H9 (cell line): ENCODE measurements around the gene FAM76B. TPM values are rescaled to one million over a fixed set of nuclear protein-coding genes. Genes with fewer than 3 reads are reported as not detected.

Source experiments
- DNase-seq: peaks from one replicate; pipeline ENCODE4 v3.0.0-alpha.2; 2017
- H2AFZ ChIP-seq: one replicate; pipeline ENCODE4 v1.6.1; 2013; ENCODE audit warnings: mild to moderate bottlenecking, low read length, control low read depth, moderate library complexity
- H2AK5ac ChIP-seq: 2 replicates; pipeline ENCODE4 v1.6.1; 2013; ENCODE audit warnings: low read length, control low read depth, mixed read lengths; ENCODE audit not compliant: insufficient read length
- H2BK120ac ChIP-seq: one replicate; pipeline ENCODE4 v1.6.1; 2013; ENCODE audit warnings: low read depth, mild to moderate bottlenecking, low read length, control low read depth, inconsistent platforms; ENCODE audit not compliant: poor library complexity, severe bottlenecking
- H2BK12ac ChIP-seq: 2 replicates; pipeline ENCODE4 v1.6.1; 2013; ENCODE audit warnings: low read length, control low read depth, mixed read lengths, low read depth; ENCODE audit not compliant: insufficient read length
- H2BK15ac ChIP-seq: 2 replicates; pipeline ENCODE4 v1.6.1; 2013; ENCODE audit warnings: low read depth, low read length, control low read depth
- H2BK20ac ChIP-seq: one replicate; pipeline ENCODE4 v1.6.1; 2013; ENCODE audit warnings: low read depth, mild to moderate bottlenecking, low read length, control low read depth, inconsistent platforms; ENCODE audit not compliant: poor library complexity, severe bottlenecking
- H2BK5ac ChIP-seq: 2 replicates; pipeline ENCODE4 v1.6.1; 2013; ENCODE audit warnings: low read length, control low read depth, mixed read lengths; ENCODE audit not compliant: insufficient read length
- H3K14ac ChIP-seq: 2 replicates; pipeline ENCODE4 v1.6.1; 2013; ENCODE audit warnings: low read length, control low read depth; ENCODE audit not compliant: insufficient read depth
- H3K18ac ChIP-seq: 2 replicates; pipeline ENCODE4 v1.6.1; 2013; ENCODE audit warnings: low read depth, mild to moderate bottlenecking, mixed read lengths, low read length, control low read depth; ENCODE audit not compliant: insufficient read length
- H3K23ac ChIP-seq: 2 replicates; pipeline ENCODE4 v1.6.1; 2013; ENCODE audit warnings: low read length, control low read depth, mixed read lengths, low read depth; ENCODE audit not compliant: insufficient read length
- H3K23me2 ChIP-seq: 2 replicates; pipeline ENCODE4 v1.6.1; 2013; ENCODE audit warnings: low read depth, mild to moderate bottlenecking, mixed read lengths, low read length, control low read depth; ENCODE audit not compliant: insufficient read length, poor library complexity, severe bottlenecking
- H3K27ac ChIP-seq: 2 replicates; pipeline ENCODE4 v1.5.1; 2013; ENCODE audit warnings: low read length, control low read depth, mixed read lengths, low read depth; ENCODE audit not compliant: insufficient read length
- H3K27me3 ChIP-seq: 2 replicates; pipeline ENCODE4 v1.6.1; 2013; ENCODE audit warnings: low read length, control low read depth, inconsistent platforms; ENCODE audit not compliant: insufficient read depth
- H3K4ac ChIP-seq: 2 replicates; pipeline ENCODE4 v1.6.1; 2013; ENCODE audit warnings: low read depth, mild to moderate bottlenecking, control low read depth, inconsistent platforms, low read length, moderate library complexity
- H3K4me1 ChIP-seq: 2 replicates; pipeline ENCODE4 v1.6.1; 2013; ENCODE audit warnings: low read length, control low read depth, inconsistent platforms; ENCODE audit not compliant: insufficient read depth
- H3K4me2 ChIP-seq: 2 replicates; pipeline ENCODE4 v1.6.1; 2013; ENCODE audit warnings: low read length, control low read depth, mixed read lengths; ENCODE audit not compliant: insufficient read length, insufficient read depth
- H3K56ac ChIP-seq: 2 replicates; pipeline ENCODE4 v1.6.1; 2013; ENCODE audit warnings: low read depth, mild to moderate bottlenecking, mixed read lengths, low read length, control low read depth; ENCODE audit not compliant: insufficient read length
- H3K79me1 ChIP-seq: 2 replicates; pipeline ENCODE4 v1.6.1; 2013; ENCODE audit warnings: low read depth, mild to moderate bottlenecking, moderate library complexity, low read length, control low read depth, inconsistent platforms; ENCODE audit not compliant: insufficient read depth, poor library complexity, severe bottlenecking
- H3K79me2 ChIP-seq: 2 replicates; pipeline ENCODE4 v1.6.1; 2013; ENCODE audit warnings: low read length, control low read depth, inconsistent platforms; ENCODE audit not compliant: insufficient read depth
- H3K9ac ChIP-seq: 2 replicates; pipeline ENCODE4 v1.6.1; 2013; ENCODE audit warnings: low read length, control low read depth, mixed read lengths; ENCODE audit not compliant: insufficient read length; ENCODE audit errors: extremely low read depth
- H3K9me3 ChIP-seq: one replicate; pipeline ENCODE4 v1.6.1; 2013; ENCODE audit warnings: low read depth, low read length, inconsistent platforms; ENCODE audit not compliant: control insufficient read depth
- H3T11ph ChIP-seq: one replicate; pipeline ENCODE4 v1.6.1; 2013; ENCODE audit warnings: mild to moderate bottlenecking, low read length, control low read depth, inconsistent platforms
- H4K20me1 ChIP-seq: one replicate; pipeline ENCODE4 v1.6.1; 2013; ENCODE audit not compliant: control insufficient read depth, insufficient read length, insufficient read depth
- H4K5ac ChIP-seq: 2 replicates; pipeline ENCODE4 v1.6.1; 2013; ENCODE audit warnings: low read depth, mild to moderate bottlenecking, mixed read lengths, low read length, control low read depth; ENCODE audit not compliant: insufficient read length
- H4K8ac ChIP-seq: replicated peaks from 2 replicates; pipeline ENCODE4 v1.6.1; 2013; ENCODE audit warnings: low read length, control low read depth, mixed read lengths, low read depth; ENCODE audit not compliant: insufficient read length
- H4K91ac ChIP-seq: 2 replicates; pipeline ENCODE4 v1.6.1; 2013; ENCODE audit warnings: low read depth, mild to moderate bottlenecking, moderate library complexity, mixed read lengths, low read length, control low read depth; ENCODE audit not compliant: insufficient read length
- H3K27ac Mint-ChIP-seq, 3 experiments: 2 replicates in 2 of 3; 3 replicates in 1 of 3; pipeline ENCODE4 v1.8.0; 2020 to 2021; ENCODE audit warnings: mixed read lengths in 3 of 3, mild to moderate bottlenecking in 1 of 3, moderate library complexity in 1 of 3
- H3K27me3 Mint-ChIP-seq: 2 replicates; pipeline ENCODE4 v1.8.0; 2021; ENCODE audit warnings: low read depth, mild to moderate bottlenecking, moderate library complexity, mixed read lengths
- H3K36me3 Mint-ChIP-seq, 3 experiments: 2 replicates in 2 of 3; 3 replicates in 1 of 3; pipeline ENCODE4 v1.8.0; 2020 to 2021; ENCODE audit warnings: low read depth in 3 of 3, mixed read lengths in 3 of 3; ENCODE audit not compliant: insufficient read depth in 1 of 3
- H3K4me1 Mint-ChIP-seq, 2 experiments: 2 replicates each; pipeline ENCODE4 v1.8.0; 2020; ENCODE audit warnings: mixed read lengths in 2 of 2
- H3K4me3 Mint-ChIP-seq, 2 experiments: 2 replicates in 1 of 2; 3 replicates in 1 of 2; pipeline ENCODE4 v1.8.0; 2020 to 2021; ENCODE audit warnings: mild to moderate bottlenecking in 2 of 2, mixed read lengths in 2 of 2, moderate library complexity in 1 of 2
- H3K9me3 Mint-ChIP-seq, 2 experiments: 2 replicates in 1 of 2; 3 replicates in 1 of 2; pipeline ENCODE4 v1.8.0; 2020; ENCODE audit warnings: mild to moderate bottlenecking in 2 of 2, mixed read lengths in 2 of 2, moderate library complexity in 1 of 2
- WGBS: extraction: QIAGEN DNeasy Blood & Tissue Kit; methylation state at CpG from one replicate; pipeline ENCODE4 v1.1.7; 2013; ENCODE audit warnings: missing lambda C conversion rate, low lambda C conversion rate, mixed read lengths; ENCODE audit not compliant: insufficient read length; ENCODE audit errors: extremely low coverage; 5-methylcytosine and 5-hydroxymethylcytosine counted together
- total RNA-seq: library from RNA; stranded (reverse); gene quantifications from 2 replicates; pipeline ENCODE4 v1.2.1, GENCODE V29; 2021
- TF ChIP-seq, protein P1 (sequence below): fragments of 200-600 bp; sonication (generic); conservative IDR thresholded peaks from 3 replicates; pipeline ENCODE4 v1.8.0; 2021; ENCODE audit warnings: antibody characterized with exemption, mild to moderate bottlenecking

The FAM76B gene
- total RNA-seq, 1 experiment from 2014 or later: 31.5 TPM

DNA sequence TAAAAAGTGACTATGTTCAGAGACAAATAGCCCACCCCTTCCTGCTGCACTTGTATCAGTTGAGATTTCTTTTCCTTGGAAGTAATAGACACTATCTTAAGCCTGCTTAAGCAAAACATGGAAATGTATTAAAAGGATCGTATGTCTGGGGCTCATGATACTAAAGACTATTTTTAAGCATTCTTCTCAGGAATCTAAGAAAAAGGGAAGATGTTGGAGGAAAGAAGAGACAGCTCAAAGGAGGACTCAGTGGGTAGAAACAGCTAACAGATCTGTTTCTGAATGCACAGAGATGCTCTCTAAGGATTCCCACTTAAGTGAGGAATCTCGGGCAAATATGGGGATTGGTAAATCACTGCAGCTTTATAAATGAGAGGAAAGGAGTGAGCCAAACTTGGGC is 62.5 kb downstream of the FAM76B start:
- Histone ChIP-seq H3K4ac (no peak overlapping the region), H2AFZ (no peak overlapping the region), H3K4me2 (no peak overlapping the region), H3K18ac (no peak overlapping the region), H3K56ac (no peak overlapping the region), H3K23ac (no peak overlapping the region), H2AK5ac (no peak overlapping the region), H2BK12ac (no peak overlapping the region), H2BK120ac (no peak overlapping the region), H3K23me2 (no peaks in the 10 kb centered on the region), H3K79me1 (no peaks in the 10 kb centered on the region), H3K4me1 (no peaks in the 10 kb centered on the region), H3K9ac (no peak overlapping the region), H4K91ac (no peak overlapping the region), H2BK5ac (no peak overlapping the region), H3K14ac (no peak overlapping the region), H3K79me2 (no peaks in the 10 kb centered on the region), H3T11ph (no peak overlapping the region), H3K27ac (no peak overlapping the region), H4K20me1 (no peaks in the 10 kb centered on the region), H4K8ac (no peak overlapping the region), H3K27me3 (no peaks in the 10 kb centered on the region), H4K5ac (no peak overlapping the region), H2BK15ac (no peak overlapping the region), H2BK20ac (no peak overlapping the region), H3K9me3 (no peaks in the 10 kb centered on the region)
- peaks cover 0 to 2% of the 10 kb centered on the region in 2 experiments; a peak in 1 of 5 replicates for H3K9me3 Mint-ChIP-seq
- no CpG with 5 or more reads among the region's 2 CpGs for WGBS
- H3K36me3 Mint-ChIP-seq: no peaks in the 10 kb centered on the region
- H3K4me1 Mint-ChIP-seq: no peaks in the 10 kb centered on the region
- TF ChIP-seq, protein P1, sequence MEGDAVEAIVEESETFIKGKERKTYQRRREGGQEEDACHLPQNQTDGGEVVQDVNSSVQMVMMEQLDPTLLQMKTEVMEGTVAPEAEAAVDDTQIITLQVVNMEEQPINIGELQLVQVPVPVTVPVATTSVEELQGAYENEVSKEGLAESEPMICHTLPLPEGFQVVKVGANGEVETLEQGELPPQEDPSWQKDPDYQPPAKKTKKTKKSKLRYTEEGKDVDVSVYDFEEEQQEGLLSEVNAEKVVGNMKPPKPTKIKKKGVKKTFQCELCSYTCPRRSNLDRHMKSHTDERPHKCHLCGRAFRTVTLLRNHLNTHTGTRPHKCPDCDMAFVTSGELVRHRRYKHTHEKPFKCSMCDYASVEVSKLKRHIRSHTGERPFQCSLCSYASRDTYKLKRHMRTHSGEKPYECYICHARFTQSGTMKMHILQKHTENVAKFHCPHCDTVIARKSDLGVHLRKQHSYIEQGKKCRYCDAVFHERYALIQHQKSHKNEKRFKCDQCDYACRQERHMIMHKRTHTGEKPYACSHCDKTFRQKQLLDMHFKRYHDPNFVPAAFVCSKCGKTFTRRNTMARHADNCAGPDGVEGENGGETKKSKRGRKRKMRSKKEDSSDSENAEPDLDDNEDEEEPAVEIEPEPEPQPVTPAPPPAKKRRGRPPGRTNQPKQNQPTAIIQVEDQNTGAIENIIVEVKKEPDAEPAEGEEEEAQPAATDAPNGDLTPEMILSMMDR: no peak
- no peak overlapping the region for H3K4me3 Mint-ChIP-seq
- DNase-seq: no peak
- no peaks in the 10 kb centered on the region for H3K27me3 Mint-ChIP-seq
- H3K27ac Mint-ChIP-seq: no peak overlapping the region
